OCI-LY7 (cell line): Measurements from ENCODE around the gene LTBP2.

Experiments
- EZH2phosphoT487 ChIP-seq: fragments of 200-600 bp; sonication (generic); IDR thresholded peaks from 2 replicates; pipeline ENCODE4 v1.6.1; 2018; ENCODE audit warnings: low read depth, borderline replicate concordance, mild to moderate bottlenecking, mixed run types, antibody characterized with exemption, low read length, moderate library complexity, mixed read lengths
- TF ChIP-seq, protein P1 (sequence below): fragments of 200-600 bp; sonication (generic); conservative IDR thresholded peaks from 2 replicates; pipeline ENCODE4 v1.5.1; 2014; ENCODE audit warnings: mild to moderate bottlenecking, antibody characterized with exemption, low read length, moderate library complexity, mixed read lengths

DNA sequence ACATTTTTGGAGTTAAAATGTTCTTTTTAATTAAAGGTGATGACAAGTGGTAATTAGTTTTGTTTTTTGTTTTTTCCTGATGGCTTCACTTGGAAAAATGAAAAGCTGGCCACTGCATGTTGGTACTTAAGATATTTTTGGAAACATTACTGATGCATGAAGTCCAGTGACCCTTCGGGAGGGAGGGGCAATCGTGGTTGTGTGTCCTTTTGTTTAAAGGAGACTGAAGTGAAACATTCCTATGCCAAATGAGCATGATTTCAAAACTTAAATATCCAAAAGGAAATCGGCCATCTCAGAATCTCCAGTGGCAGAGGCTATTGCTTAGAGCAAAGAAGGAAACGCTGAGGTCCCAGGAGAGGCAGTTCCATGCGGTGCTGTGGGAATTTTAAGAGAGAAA, 20.1 kb downstream of the LTBP2 start:
- TF ChIP-seq, protein P1, sequence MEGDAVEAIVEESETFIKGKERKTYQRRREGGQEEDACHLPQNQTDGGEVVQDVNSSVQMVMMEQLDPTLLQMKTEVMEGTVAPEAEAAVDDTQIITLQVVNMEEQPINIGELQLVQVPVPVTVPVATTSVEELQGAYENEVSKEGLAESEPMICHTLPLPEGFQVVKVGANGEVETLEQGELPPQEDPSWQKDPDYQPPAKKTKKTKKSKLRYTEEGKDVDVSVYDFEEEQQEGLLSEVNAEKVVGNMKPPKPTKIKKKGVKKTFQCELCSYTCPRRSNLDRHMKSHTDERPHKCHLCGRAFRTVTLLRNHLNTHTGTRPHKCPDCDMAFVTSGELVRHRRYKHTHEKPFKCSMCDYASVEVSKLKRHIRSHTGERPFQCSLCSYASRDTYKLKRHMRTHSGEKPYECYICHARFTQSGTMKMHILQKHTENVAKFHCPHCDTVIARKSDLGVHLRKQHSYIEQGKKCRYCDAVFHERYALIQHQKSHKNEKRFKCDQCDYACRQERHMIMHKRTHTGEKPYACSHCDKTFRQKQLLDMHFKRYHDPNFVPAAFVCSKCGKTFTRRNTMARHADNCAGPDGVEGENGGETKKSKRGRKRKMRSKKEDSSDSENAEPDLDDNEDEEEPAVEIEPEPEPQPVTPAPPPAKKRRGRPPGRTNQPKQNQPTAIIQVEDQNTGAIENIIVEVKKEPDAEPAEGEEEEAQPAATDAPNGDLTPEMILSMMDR = no peak
- no peak for TF ChIP-seq EZH2phosphoT487
